ENCODE results near the gene IGSF3. TPM values are rescaled to one million over a fixed set of nuclear protein-coding genes. Genes with fewer than 3 reads are reported as not detected.

The IGSF3 gene
- total and polyA plus RNA-seq, 2 donors (not counting 1 experiment from before 2014, with no cell fraction given) = under 0.01 to 0.02 TPM

DNA sequence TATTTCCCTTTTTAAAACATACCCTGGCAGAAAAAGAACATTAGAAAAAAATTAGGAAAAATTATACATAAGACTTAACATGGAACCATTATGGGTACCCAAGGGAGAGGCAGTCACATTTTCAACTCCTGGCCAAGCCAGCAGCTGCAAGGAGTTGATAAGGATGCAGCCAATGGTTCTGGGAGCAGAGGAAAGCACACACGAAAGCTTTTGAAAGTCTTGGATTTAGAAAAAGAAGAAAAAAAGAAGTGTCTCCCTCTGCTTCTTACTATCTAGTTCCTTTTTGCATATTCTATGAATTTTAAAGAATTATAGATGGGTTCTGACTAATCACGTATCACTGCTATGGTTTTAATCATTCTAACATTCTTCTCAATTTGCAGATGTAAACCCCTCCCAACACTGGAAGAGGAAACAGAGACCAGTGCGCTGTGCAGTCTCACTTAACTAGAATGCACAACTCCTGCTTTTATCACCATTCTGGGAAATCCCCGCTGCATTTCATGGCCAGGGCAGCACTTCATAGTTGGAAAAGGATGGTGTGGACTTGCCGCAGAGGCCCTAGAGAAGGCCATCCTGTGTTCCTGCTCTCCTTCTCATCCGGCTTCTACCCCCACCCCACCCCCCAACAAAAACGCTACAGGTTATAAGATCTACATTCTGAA, 94.0 kb downstream of the IGSF3 start:
- Histone ChIP-seq H3K4me3 (replicated peaks in 1 of 4; ENCODE audit: control extremely low read depth in 1 of 4, insufficient read depth in 1 of 4, low read depth in 3 of 4, low read length in 4 of 4) (no peak overlapping the region), H3K79me2 (ENCODE audit: control insufficient read depth, insufficient read depth, low read length) (no peaks in the 10 kb centered on the region), H3K9me3 (ENCODE audit: control insufficient read depth, insufficient read depth, low read depth, low read length) (no peaks in the 10 kb centered on the region), H4K20me1 (ENCODE audit: control insufficient read depth, extremely low read depth, insufficient read depth, low read length) (no peaks in the 10 kb centered on the region), H3K4me1 (ENCODE audit: control insufficient read depth, extremely low read depth, insufficient read depth, low read length) (peaks cover 3% of the 10 kb centered on the region), H3K4me2 (ENCODE audit: extremely low read depth, insufficient read depth, low read length) (no peak overlapping the region), H3K27ac (ENCODE audit: insufficient read depth, low read length) (no peak overlapping the region), H3K9ac (ENCODE audit: insufficient read depth, low read length) (no peak overlapping the region), H3K36me3 (ENCODE audit: control insufficient read depth, insufficient read depth, low read length) (no peaks in the 10 kb centered on the region), H2AFZ (ENCODE audit: low read length) (no peak overlapping the region), H3K27me3 (ENCODE audit: control insufficient read depth, insufficient read depth, low read length) (peaks cover 4% of the 10 kb centered on the region)
- DNase-seq (ENCODE audit: low read depth in 2 of 2) = peak in 1 of 2 donors; percentile 63
- no peak for TF ChIP-seq EZH2 (IDR thresholded peaks at IDR 0.05; ENCODE audit: low read length, missing control alignments)
- TF ChIP-seq, protein P1, sequence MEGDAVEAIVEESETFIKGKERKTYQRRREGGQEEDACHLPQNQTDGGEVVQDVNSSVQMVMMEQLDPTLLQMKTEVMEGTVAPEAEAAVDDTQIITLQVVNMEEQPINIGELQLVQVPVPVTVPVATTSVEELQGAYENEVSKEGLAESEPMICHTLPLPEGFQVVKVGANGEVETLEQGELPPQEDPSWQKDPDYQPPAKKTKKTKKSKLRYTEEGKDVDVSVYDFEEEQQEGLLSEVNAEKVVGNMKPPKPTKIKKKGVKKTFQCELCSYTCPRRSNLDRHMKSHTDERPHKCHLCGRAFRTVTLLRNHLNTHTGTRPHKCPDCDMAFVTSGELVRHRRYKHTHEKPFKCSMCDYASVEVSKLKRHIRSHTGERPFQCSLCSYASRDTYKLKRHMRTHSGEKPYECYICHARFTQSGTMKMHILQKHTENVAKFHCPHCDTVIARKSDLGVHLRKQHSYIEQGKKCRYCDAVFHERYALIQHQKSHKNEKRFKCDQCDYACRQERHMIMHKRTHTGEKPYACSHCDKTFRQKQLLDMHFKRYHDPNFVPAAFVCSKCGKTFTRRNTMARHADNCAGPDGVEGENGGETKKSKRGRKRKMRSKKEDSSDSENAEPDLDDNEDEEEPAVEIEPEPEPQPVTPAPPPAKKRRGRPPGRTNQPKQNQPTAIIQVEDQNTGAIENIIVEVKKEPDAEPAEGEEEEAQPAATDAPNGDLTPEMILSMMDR (conservative IDR thresholded peaks at IDR 0.05 in 1 of 2, IDR thresholded peaks at IDR 0.05 in 1 of 2; ENCODE audit: low read depth in 1 of 2, low read length in 2 of 2) = no peak

DNA sequence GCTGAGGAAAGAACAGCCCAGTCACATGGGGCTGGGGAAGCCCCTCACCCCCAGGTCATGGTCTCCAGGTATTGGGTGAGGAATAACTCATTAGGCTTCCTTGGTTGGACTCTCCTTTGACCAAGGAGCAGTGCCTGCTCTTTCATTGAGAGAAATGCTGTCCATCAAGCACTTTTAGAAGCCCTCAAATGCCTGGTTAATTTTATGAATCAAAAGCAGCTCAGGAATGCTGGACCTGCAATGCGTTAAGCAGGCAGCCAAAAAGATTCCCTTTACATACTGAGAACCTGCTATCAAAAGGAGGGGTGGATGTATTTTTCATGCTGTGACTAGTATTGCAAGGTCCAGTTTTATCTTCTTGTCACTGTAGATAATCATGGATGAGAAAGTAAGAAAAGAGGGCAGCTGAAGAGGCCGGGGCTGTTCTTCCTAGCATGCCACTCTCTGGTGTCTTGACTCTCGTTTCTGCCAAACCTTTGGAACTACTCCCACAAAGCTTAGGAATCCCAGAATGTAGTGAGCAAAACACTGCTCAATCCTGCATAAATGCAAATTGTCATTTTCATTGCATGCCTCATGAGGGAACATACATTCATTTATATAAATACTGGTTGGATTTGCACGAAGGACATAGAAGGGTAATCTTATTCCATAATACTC, 94.6 kb downstream of the IGSF3 start:
- H2AFZ ChIP-seq (ENCODE audit: low read length) = no peak overlapping the region
- DNase-seq (ENCODE audit: low read depth in 2 of 2) = peak in 1 of 2 donors; percentile 18
- H3K9me3 ChIP-seq (ENCODE audit: control insufficient read depth, insufficient read depth, low read depth, low read length) = no peaks in the 10 kb centered on the region
- no peak overlapping the region for H3K4me3 ChIP-seq (replicated peaks in 1 of 4; ENCODE audit: control extremely low read depth in 1 of 4, insufficient read depth in 1 of 4, low read depth in 3 of 4, low read length in 4 of 4)
- TF ChIP-seq, protein P1 (conservative IDR thresholded peaks at IDR 0.05 in 1 of 2, IDR thresholded peaks at IDR 0.05 in 1 of 2; ENCODE audit: low read depth in 1 of 2, low read length in 2 of 2) = no peak
- TF ChIP-seq EZH2 (IDR thresholded peaks at IDR 0.05; ENCODE audit: low read length, missing control alignments) = no peak
- no peak overlapping the region for H3K27ac ChIP-seq (ENCODE audit: insufficient read depth, low read length)
- H3K36me3 ChIP-seq (ENCODE audit: control insufficient read depth, insufficient read depth, low read length) = no peaks in the 10 kb centered on the region
- no peaks in the 10 kb centered on the region for H4K20me1 ChIP-seq (ENCODE audit: control insufficient read depth, extremely low read depth, insufficient read depth, low read length)
- H3K4me1 ChIP-seq (ENCODE audit: control insufficient read depth, extremely low read depth, insufficient read depth, low read length) = peaks cover 3% of the 10 kb centered on the region
- peaks cover 4% of the 10 kb centered on the region for H3K27me3 ChIP-seq (ENCODE audit: control insufficient read depth, insufficient read depth, low read length)
- H3K4me2 ChIP-seq (ENCODE audit: extremely low read depth, insufficient read depth, low read length) = no peak overlapping the region
- no peak overlapping the region for H3K9ac ChIP-seq (ENCODE audit: insufficient read depth, low read length)
- H3K79me2 ChIP-seq (ENCODE audit: control insufficient read depth, insufficient read depth, low read length) = no peaks in the 10 kb centered on the region

DNA sequence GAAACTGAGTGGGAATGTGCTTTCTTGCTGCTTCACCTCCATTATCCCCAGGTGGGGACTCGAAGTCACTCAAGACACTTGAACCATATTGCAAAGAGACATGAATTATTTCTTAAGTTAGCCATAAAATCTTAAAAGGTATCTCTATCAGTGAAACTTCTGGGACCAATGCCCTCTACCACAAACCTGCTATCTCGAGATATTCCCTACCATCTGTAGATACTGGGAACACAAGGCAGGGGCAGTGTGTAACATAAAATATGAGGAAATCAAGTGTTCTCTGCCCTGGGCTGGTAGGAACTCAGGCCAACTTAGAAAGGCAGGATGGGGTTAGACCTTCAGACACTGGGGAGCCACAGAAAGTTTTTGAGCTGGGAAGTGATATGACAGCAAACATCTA, 95.4 kb downstream of the IGSF3 start:
- TF ChIP-seq EZH2 (IDR thresholded peaks at IDR 0.05; ENCODE audit: low read length, missing control alignments) = no peak
- TF ChIP-seq, protein P1 (conservative IDR thresholded peaks at IDR 0.05 in 1 of 2, IDR thresholded peaks at IDR 0.05 in 1 of 2; ENCODE audit: low read depth in 1 of 2, low read length in 2 of 2) = no peak
- Histone ChIP-seq H3K36me3 (ENCODE audit: control insufficient read depth, insufficient read depth, low read length) (no peaks in the 10 kb centered on the region), H4K20me1 (ENCODE audit: control insufficient read depth, extremely low read depth, insufficient read depth, low read length) (no peaks in the 10 kb centered on the region), H3K27me3 (ENCODE audit: control insufficient read depth, insufficient read depth, low read length) (peaks cover 4% of the 10 kb centered on the region), H3K79me2 (ENCODE audit: control insufficient read depth, insufficient read depth, low read length) (no peaks in the 10 kb centered on the region), H3K4me1 (ENCODE audit: control insufficient read depth, extremely low read depth, insufficient read depth, low read length) (peaks cover 3% of the 10 kb centered on the region), H3K4me3 (replicated peaks in 1 of 4; ENCODE audit: control extremely low read depth in 1 of 4, insufficient read depth in 1 of 4, low read depth in 3 of 4, low read length in 4 of 4) (no peak overlapping the region), H3K9me3 (ENCODE audit: control insufficient read depth, insufficient read depth, low read depth, low read length) (no peaks in the 10 kb centered on the region), H2AFZ (ENCODE audit: low read length) (no peak overlapping the region), H3K27ac (ENCODE audit: insufficient read depth, low read length) (no peak overlapping the region), H3K4me2 (ENCODE audit: extremely low read depth, insufficient read depth, low read length) (no peak overlapping the region), H3K9ac (ENCODE audit: insufficient read depth, low read length) (no peak overlapping the region)
- DNase-seq (ENCODE audit: low read depth in 2 of 2) = no peak
